ENCODE results near the gene AFF3. TPM values are rescaled to one million over a fixed set of nuclear protein-coding genes. Genes with fewer than 3 reads are reported as not detected.

AFF3 gene
- total and polyA plus RNA-seq, 2 donors (not counting 3 experiments of a cell fraction or from before 2014, with no cell fraction given) = 0.06 to 0.07 TPM

DNA sequence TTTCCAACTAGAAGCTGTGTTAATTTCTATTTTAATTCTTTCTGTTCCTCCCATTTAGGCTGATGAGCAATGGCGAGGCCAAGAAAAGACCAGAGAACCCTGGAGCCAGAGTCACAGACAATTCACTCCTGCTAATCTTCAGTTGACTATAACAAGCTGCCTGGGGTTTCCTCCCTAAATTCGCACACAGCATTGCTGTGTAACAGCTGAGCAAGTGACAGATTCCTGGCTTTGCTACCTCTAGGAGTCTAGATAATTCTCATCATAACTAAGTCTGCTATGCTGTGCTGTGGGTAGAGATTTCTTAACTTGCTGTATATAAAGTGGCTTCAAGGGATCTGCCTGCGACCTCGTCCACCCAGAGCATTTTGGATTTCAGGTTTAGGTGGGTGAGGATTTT, 521.3 kb downstream of the AFF3 start:
- no peaks in the 10 kb centered on the region for H3K4me1 ChIP-seq (ENCODE audit: control insufficient read depth, extremely low read depth, insufficient read depth, low read length)
- H3K27ac ChIP-seq (ENCODE audit: insufficient read depth, low read depth, low read length) = no peak overlapping the region
- H3K4me2 ChIP-seq (ENCODE audit: insufficient read depth, low read length) = no peak overlapping the region
- no TSS peak for BruUV-seq (replicated peaks)
- ChIA-PET POLR2A (no interaction called here), CTCF (no interaction called here)
- no peak for FAIRE-seq
- no peak overlapping the region for H2AFZ ChIP-seq (ENCODE audit: low read depth, low read length)
- H3K4me3 ChIP-seq (replicated peaks in 1 of 3; ENCODE audit: insufficient read depth in 1 of 3, low read depth in 1 of 3, low read length in 3 of 3) = no peak overlapping the region
- H3K9me1 ChIP-seq (replicated peaks; ENCODE audit: control insufficient read depth, extremely low read depth, insufficient read depth, low read length) = no peaks in the 10 kb centered on the region
- dilution Hi-C loops (cut with MboI; ENCODE audit: extremely low pct_ligation_motif_present, low sequenced_read_pairs) = no loop called here
- no peaks in the 10 kb centered on the region for H3K79me2 ChIP-seq (ENCODE audit: control insufficient read depth, insufficient read depth, low read length)
- TF ChIP-seq MYC (IDR thresholded peaks at IDR 0.05; ENCODE audit: low read depth, low read length) = no peak
- TF ChIP-seq GATA2 (IDR thresholded peaks at IDR 0.05; ENCODE audit: insufficient read depth, insufficient read length, low read depth, low read length) = no peak
- TF ChIP-seq, protein P1, sequence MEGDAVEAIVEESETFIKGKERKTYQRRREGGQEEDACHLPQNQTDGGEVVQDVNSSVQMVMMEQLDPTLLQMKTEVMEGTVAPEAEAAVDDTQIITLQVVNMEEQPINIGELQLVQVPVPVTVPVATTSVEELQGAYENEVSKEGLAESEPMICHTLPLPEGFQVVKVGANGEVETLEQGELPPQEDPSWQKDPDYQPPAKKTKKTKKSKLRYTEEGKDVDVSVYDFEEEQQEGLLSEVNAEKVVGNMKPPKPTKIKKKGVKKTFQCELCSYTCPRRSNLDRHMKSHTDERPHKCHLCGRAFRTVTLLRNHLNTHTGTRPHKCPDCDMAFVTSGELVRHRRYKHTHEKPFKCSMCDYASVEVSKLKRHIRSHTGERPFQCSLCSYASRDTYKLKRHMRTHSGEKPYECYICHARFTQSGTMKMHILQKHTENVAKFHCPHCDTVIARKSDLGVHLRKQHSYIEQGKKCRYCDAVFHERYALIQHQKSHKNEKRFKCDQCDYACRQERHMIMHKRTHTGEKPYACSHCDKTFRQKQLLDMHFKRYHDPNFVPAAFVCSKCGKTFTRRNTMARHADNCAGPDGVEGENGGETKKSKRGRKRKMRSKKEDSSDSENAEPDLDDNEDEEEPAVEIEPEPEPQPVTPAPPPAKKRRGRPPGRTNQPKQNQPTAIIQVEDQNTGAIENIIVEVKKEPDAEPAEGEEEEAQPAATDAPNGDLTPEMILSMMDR (IDR thresholded peaks at IDR 0.05; ENCODE audit: extremely low read depth in 1 of 2, insufficient read depth in 1 of 2, low read depth in 1 of 2, low read length in 2 of 2) = no peak
- TF ChIP-seq, protein P2, sequence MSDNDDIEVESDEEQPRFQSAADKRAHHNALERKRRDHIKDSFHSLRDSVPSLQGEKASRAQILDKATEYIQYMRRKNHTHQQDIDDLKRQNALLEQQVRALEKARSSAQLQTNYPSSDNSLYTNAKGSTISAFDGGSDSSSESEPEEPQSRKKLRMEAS (IDR thresholded peaks at IDR 0.05; ENCODE audit: insufficient read depth, insufficient read length) = no peak
- TF ChIP-seq POLR2A (IDR thresholded peaks at IDR 0.05; ENCODE audit: low read depth, low read length) = no peak
- TF ChIP-seq FOS (IDR thresholded peaks at IDR 0.05; ENCODE audit: borderline replicate concordance, insufficient read depth, low read length) = no peak
- no peak for TF ChIP-seq JUN (IDR thresholded peaks at IDR 0.05; ENCODE audit: borderline replicate concordance, insufficient read depth, insufficient read length, low read depth)
- intact Hi-C loops (cut with micrococcal nuclease) = no loop called here
- H4K20me1 ChIP-seq (replicated peaks; ENCODE audit: control insufficient read depth, extremely low read depth, insufficient read depth, low read length) = no peaks in the 10 kb centered on the region
- no peak for DNase-seq (ENCODE audit: low read depth, low spot score)
- no peaks in the 10 kb centered on the region for H3K27me3 ChIP-seq (ENCODE audit: control insufficient read depth in 2 of 2, insufficient read depth in 2 of 2, low read length in 2 of 2)
- no peak overlapping the region for H3K9ac ChIP-seq (replicated peaks; ENCODE audit: extremely low read depth, insufficient read depth, low read length)
- no peaks in the 10 kb centered on the region for H3K36me3 ChIP-seq (ENCODE audit: control insufficient read depth in 2 of 2, extremely low read depth in 1 of 2, insufficient read depth in 2 of 2, low read length in 2 of 2)
- no peaks in the 10 kb centered on the region for H3K9me3 ChIP-seq (replicated peaks; ENCODE audit: control insufficient read depth, insufficient read depth, low read length)
